NCI-H2029 treated with DMSO at 0.1 percent for 48 hours (cell line): ENCODE measurements around the gene TMEM106C.
A peak's percentile ranks its signal among the peaks of the same experiment; 100 is the strongest.

ENCODE experiments used
- DNase-seq: peaks from one replicate; lab custom pipeline; 2025; lab: John Stamatoyannopoulos, UW

The TMEM106C gene

GRCh38 chr12:47979686-47980085 lies 16.3 kb downstream of the TMEM106C start:
- no peak for DNase-seq

- no peak for DNase-seq
Measured at GRCh38 chr12:47980197-47980596, 16.8 kb downstream of the TMEM106C start.

GRCh38 chr12:47980779-47981495 lies 17.5 kb downstream of the TMEM106C start:
- no peak for DNase-seq

GRCh38 chr12:47981496-47982260 lies 18.3 kb downstream of the TMEM106C start:
- peak; percentile 27 for DNase-seq

- no peak for DNase-seq
Measured at GRCh38 chr12:47982311-47982710, 18.9 kb downstream of the TMEM106C start.

GRCh38 chr12:47982770-47983169 lies 19.4 kb downstream of the TMEM106C start:
- no peak for DNase-seq

- DNase-seq, result no peak
Measured at GRCh38 chr12:47983541-47984115, 20.2 kb downstream of the TMEM106C start.

- DNase-seq, result no peak
Measured at GRCh38 chr12:47984331-47984801, 21.0 kb downstream of the TMEM106C start.

- no peak for DNase-seq
Measured at GRCh38 chr12:47985596-47986290, 22.3 kb downstream of the TMEM106C start.

GRCh38 chr12:47986291-47986660 lies 22.9 kb downstream of the TMEM106C start:
- no peak for DNase-seq

GRCh38 chr12:47986832-47987231 lies 23.4 kb downstream of the TMEM106C start:
- no peak for DNase-seq

- DNase-seq, result no peak
Measured at GRCh38 chr12:47987411-47988072, 24.1 kb downstream of the TMEM106C start.

GRCh38 chr12:47988073-47989022 lies 25.0 kb downstream of the TMEM106C start:
- DNase-seq, result no peak

GRCh38 chr12:47989023-47989417 lies 25.6 kb downstream of the TMEM106C start:
- no peak for DNase-seq

- no peak for DNase-seq
Measured at GRCh38 chr12:47989666-47990065, 26.3 kb downstream of the TMEM106C start.

GRCh38 chr12:47990351-47991105 lies 27.1 kb downstream of the TMEM106C start:
- no peak for DNase-seq

GRCh38 chr12:47991106-47992061 lies 28.0 kb downstream of the TMEM106C start:
- no peak for DNase-seq

GRCh38 chr12:47992776-47993175 lies 29.4 kb downstream of the TMEM106C start:
- no peak for DNase-seq

GRCh38 chr12:47993491-47993890 lies 30.1 kb downstream of the TMEM106C start:
- no peak for DNase-seq
